Activated CD4-positive, CD25-positive, alpha-beta regulatory T cell treated with anti-CD3 and anti-CD28 coated beads, Interleukin-2, amount 50 U/mL, for 16 hours (primary cell): ENCODE measurements around the gene NR2C2.
"Not testable (repeated sequence)": the region's sequence is repeated elsewhere in the genome, so short reads cannot be mapped to it uniquely, and the experiment has no call there.

Source experiments
- DNase-seq: peaks from one replicate; pipeline ENCODE4 v3.0.0-alpha.2; 2020; ENCODE audit warnings: low read depth, low spot score

Gene NR2C2

GRCh38 chr3:14957925-14958324, 10.5 kb downstream of the NR2C2 start:
- no peak for DNase-seq

GRCh38 chr3:14959359-14959943, 12.1 kb downstream of the NR2C2 start:
- no peak for DNase-seq

- no peak for DNase-seq
Measured at GRCh38 chr3:14962762-14963161, 15.4 kb downstream of the NR2C2 start.

GRCh38 chr3:14967285-14967684, 19.9 kb downstream of the NR2C2 start:
- DNase-seq = no peak

DNA sequence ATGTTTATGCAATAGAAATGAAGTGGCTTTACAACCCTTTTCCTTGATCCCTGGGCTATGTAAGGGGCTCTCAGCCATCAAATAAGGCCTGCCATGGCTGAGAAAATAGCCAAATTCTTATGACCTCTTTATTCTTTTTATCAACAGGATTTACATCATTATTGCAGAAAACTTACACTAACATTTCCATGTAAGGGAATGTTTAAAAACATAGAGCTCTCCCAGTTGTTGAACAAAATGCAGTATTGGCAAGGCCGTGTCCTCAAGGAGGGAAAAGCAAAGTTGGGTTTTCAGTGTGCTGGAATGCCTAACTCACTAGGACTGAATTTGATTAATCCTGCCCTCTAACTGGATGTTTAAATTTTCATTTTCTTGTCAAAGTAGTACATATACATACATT, 22.3 kb downstream of the NR2C2 start:
- no peak for DNase-seq

GRCh38 chr3:14976317-14976716, 28.9 kb downstream of the NR2C2 start:
- DNase-seq = no peak

GRCh38 chr3:14980689-14981088, 33.3 kb downstream of the NR2C2 start:
- no peak for DNase-seq

DNA sequence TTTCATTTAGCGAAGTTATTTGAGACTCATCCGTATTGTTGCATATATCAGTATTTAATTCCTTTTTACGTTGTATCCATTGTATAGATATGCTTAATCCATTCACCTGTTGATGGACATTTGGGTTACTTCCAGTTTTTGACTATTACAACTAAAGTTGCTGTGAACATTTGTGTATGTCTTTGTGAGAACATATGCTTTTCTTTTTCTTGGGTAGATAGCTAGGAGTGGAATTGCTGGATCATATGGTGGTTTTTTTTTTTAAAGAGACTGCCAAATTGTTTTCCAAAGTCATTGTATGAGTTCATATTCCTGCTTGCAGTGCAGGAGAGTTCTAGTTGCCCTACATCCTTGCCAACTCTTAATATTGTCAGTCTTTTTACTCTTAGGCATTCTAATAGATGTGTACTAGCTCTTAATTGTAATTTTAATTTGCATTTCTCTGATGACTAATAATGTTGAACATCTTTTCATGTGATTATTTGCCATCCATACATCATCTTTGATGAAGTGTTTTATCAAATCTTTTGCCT, 37.3 kb downstream of the NR2C2 start:
- no peak for DNase-seq

DNA sequence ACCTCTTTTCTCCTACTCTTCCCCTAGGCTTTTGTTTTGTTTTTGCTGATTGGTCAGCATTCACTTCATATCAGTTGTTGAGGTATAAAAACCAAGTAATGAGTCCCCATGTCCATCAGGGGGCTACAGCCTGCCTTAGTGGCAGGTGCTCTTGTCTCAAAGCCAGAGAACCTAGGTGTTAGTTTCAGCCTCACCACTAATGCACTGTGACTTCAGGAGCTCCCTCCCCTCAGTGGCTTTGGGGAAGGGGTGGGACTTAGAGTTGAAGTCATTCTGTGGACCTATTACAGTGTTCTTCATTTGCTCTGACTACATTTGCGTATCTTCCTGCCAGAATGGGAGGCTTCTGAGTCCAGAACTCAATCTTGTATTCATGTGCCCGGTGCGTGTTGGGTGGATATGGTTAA, 41.6 kb downstream of the NR2C2 start:
- no peak for DNase-seq

- no peak for DNase-seq
Measured at GRCh38 chr3:14989943-14990779, 42.8 kb downstream of the NR2C2 start.

DNA sequence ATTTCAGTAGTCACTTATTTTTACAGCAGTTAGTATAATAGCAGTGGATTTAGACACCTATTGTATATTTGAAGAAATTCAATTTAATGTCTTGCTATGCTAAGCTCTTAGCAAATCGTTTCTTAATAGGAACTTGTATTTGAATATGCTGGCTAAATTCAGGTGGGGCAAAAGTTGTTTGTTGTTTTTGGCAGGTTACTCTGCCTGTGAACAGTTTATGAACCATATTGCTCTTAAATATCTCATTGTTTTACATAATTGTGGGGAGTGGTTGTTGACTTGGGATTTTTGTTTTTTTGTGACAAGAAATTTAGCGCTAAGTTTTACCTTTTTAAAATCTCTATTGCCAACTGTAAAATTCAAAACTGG, 43.4 kb downstream of the NR2C2 start:
- no peak for DNase-seq

DNA sequence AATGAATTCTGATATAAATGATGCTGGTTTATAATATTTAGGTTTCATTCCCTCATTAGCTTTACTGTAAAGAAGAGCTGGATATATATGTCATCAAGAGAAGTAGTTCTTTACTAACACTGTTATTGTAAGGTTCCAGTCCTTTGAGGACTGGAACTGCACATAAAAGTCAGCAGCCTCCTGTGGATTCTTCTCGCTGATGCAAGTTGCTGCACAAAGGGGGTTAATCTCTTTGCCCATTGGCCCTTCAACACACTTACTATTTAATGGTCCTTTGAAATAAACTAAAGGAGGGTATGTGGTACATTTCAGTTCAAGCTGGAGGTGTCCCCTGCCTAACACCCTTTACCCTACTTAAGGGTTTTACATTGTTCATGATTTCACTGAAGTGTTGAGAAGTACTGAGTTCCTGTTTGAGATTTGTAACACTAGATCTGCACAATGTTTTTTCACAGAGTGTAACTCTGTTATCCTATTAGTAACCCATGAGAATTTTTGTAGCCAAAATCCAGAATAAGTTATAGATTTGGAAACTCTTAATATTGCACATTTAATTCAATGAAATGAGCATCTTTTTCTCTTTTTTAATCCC, 43.9 kb downstream of the NR2C2 start:
- DNase-seq = no peak

- no peak for DNase-seq
Measured at GRCh38 chr3:14991818-14992612, 44.6 kb downstream of the NR2C2 start.

DNA sequence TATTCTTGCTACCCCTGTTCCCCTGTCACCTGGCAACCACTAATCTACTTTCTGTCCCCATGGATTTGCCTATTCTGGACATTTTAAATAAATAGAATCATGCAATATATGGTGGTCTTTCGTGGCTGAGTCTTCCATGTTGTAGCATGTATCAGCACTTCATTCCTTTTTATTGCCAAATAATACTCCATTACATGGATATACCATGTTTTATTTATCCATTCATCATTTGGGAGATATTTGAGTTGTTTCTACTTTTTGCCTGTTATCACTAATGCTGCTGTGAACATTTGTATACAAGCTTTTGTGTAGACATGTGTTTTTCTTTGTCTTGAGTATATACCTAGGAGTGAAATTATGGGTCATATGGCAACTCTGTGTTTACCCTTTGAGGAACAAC, 50.6 kb downstream of the NR2C2 start:
- DNase-seq = no peak

DNA sequence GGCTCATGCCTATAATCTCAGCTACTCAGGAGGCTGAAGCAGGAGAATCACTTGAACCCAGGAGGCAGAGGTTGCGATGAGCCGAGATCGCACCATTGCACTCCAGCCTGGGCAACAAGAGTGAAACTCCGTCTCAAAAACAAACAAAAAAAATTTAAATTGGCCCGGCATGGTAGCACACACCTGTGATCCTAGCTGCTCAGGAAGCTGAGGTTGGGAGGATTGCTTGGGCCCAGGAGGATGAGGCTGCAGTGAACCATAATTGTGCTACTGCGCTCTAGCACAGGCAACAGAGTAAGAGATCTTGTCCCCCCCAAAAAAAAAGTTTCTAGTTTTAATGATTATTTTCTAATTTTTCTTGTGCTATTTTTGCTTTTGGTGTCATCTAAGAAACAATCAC, 51.8 kb downstream of the NR2C2 start:
- not testable (repeated sequence) for DNase-seq

DNA sequence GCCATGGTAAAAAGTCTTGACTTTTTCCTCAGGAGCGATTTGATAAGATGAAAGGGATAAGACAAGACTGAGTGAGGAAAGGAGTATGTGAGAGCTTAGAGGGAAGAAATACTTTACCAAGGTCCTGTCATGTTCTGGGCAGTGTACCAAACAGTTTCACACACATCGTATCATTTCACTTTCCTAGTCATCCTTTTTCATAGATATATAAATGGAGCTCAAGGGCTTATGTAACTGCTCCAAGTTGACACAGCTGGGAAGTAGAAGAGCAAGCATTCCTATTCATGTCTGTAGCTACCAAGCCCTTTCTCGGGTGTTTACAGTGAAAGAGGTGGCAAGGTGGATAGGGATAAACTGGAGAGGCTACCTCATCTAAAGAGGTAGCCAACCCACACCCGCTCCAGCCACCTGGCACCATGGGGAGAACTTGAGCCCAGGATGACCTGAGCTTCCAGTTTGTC, 60.3 kb downstream of the NR2C2 start:
- no peak for DNase-seq

- no peak for DNase-seq
Measured at GRCh38 chr3:15009167-15009566, 61.8 kb downstream of the NR2C2 start.

GRCh38 chr3:15010664-15011063, 63.3 kb downstream of the NR2C2 start:
- no peak for DNase-seq

DNA sequence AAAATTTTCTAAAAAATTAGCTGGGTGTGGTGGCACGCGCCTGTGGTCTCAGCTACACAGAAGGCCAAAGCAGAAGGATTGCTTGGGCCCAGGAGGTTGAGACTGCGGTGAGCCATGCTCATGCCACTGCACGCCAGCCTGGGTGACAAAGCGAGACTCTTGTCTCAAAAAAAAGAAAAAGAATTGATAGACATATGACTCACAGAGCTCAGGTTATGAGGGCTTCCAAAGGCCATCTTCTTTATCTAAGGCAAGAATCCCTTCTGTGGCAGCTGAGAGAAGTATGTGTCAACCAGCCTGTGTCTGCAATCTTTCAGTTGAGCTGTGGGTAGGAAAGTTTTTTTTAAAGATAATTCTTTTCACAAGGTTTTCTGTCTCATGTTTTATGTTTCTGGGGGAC, 63.8 kb downstream of the NR2C2 start:
- DNase-seq = no peak

DNA sequence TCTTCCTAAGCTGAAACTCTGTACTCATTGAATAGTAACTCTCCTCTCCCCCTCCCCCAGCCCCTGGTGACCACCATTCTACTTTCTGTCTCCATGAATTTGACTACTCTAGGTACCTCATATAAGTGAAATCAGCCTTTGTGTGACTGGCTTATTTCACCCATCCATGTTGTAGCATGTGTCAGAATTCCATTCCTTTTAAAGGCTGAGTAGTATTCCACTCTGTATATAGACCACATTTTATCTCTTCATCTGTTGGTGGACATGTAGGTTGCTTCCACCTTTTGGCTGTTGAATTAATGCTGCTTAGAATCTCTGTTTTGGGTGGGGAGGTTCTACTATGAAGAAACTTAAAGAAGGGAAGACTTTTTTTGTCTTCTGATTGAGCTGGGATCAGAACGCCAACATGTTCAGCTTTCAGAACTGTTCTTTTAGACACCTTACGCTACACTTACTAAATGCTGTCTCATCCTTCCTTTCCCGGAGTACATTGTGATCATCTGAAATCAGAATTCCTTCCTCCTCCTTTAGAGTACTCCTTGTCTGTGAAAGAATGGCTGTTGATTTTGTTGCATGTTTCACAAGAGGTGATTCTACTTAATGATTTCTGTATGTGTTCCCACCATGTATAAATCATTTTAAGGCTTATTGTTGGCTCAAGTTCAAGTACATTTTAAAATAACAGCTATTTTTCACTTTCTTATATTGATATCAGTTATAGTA, 67.4 kb downstream of the NR2C2 start:
- no peak for DNase-seq

- DNase-seq = no peak
Measured at GRCh38 chr3:15015456-15015855, 68.1 kb downstream of the NR2C2 start.
